ENCODE measurements around the gene CHD9NB. TPM values are rescaled to one million over a fixed set of nuclear protein-coding genes. Genes with fewer than 3 reads are reported as not detected.
"Not testable (repeated sequence)": the region's sequence is repeated elsewhere in the genome, so short reads cannot be mapped to it uniquely, and the experiment has no call there.

CHD9NB gene
- total RNA-seq, 2 donors from 2014 or later, result 0.31 TPM; not detected in 1

DNA sequence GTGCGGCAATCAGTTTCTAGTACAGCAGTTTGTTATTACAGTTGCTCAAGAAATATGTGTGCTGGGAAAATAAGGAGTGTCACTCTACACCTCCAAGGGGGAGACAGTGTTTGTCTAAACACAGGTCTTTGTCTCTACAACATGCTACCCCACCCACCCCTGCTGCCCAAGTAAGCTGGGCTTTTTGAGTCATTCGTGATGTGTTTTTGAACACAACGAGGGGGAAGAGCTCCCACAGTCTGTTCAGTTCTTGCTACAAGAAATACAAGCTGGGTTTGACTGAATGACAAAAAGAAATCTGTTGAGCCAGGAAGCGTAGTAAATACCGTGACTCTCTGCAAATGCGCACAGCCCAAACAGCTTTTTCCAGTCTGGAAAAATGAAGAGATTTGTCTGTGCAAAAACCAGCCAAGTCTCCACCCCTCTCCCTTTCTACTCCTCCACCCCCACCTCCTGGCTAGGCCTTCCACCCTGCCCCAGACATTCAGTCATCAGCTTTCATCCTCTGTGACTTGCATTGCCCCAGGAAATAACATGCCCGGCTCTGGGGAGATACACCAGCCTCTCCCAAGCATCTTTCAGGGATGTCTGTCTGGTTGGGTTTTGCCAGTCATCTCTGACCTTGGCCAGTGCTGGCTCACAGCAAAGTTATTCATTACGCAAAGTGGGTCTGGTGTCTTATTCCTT lies 27.8 kb upstream of the CHD9NB start:
- Mint-ChIP-seq H3K4me1 (peaks cover 8% of the 10 kb centered on the region), H3K27me3 (no peaks in the 10 kb centered on the region), H3K27ac (no peak overlapping the region), H3K36me3 (ENCODE audit: low read depth) (peaks cover 2% of the 10 kb centered on the region), H3K4me3 (no peak overlapping the region)
- no peaks in the 10 kb centered on the region for H3K9me3 ChIP-seq (ENCODE audit: control insufficient read depth, low read length, poor library complexity, severe bottlenecking)
- ATAC-seq, result no peak
- DNase-seq, result no peak

DNA sequence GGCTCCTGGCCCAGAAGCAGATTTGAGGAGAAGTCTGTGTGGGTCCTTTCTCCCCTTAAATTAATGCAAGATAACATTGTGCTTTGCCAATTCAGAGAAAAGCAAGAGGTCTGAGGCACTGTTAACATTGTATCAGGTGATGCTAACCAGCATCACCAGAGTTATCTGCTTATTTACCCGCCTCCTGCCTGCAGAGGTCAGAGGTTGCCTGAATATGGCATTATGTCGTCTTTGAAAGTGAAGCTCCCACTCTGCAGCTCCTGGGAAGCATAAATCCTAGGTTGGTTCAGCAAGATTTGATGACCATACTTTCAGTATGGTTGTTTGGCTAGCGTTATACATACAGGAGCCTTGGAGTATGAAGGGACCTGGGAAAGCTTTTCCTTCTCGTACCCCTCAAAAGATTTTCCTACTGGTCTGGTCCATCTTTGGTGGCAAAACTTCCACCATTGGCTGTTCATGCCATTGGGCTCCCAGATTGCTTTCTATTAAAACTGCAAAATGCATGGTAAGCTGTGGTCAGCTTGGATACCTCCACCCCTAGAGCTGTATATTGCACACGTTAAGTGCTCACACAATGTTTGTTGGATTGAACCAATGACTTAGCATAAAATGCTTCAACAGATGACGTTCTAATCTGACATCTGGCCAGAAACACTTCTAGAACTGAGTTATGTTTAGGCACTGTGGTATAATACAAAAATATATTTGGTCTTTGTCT lies 26.2 kb upstream of the CHD9NB start:
- Mint-ChIP-seq H3K27me3 (no peaks in the 10 kb centered on the region), H3K36me3 (ENCODE audit: low read depth) (peaks cover 3% of the 10 kb centered on the region), H3K27ac (no peak overlapping the region), H3K4me1 (peaks cover 8% of the 10 kb centered on the region), H3K4me3 (no peak overlapping the region)
- DNase-seq (no peak), ATAC-seq (no peak)
- no peaks in the 10 kb centered on the region for H3K9me3 ChIP-seq (ENCODE audit: control insufficient read depth, low read length, poor library complexity, severe bottlenecking)

DNA sequence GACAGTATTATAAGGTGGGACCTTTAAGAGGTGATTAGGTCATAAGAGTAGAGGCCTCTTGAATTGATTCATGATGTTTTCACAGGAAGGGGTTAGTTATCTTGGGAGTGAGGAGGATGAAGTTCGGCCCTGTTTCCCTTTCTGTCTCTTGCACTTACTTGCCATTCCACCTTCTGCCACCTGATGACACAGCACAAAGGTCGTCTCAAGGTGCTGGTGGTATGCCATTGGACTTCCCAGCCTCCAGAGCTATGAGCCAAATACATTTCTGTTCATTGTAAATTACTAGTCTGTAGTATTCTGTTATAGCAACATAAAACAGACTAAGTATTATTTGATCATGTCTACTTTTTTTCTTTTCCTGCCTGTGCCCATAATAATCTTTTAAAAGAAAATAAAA lies 25.6 kb upstream of the CHD9NB start:
- H3K9me3 ChIP-seq (ENCODE audit: control insufficient read depth, low read length, poor library complexity, severe bottlenecking), result no peaks in the 10 kb centered on the region
- Mint-ChIP-seq H3K27ac (no peak overlapping the region), H3K4me3 (no peak overlapping the region), H3K4me1 (peaks cover 8% of the 10 kb centered on the region), H3K36me3 (ENCODE audit: low read depth) (peaks cover 6% of the 10 kb centered on the region), H3K27me3 (no peaks in the 10 kb centered on the region)
- ATAC-seq (no peak), DNase-seq (no peak)

DNA sequence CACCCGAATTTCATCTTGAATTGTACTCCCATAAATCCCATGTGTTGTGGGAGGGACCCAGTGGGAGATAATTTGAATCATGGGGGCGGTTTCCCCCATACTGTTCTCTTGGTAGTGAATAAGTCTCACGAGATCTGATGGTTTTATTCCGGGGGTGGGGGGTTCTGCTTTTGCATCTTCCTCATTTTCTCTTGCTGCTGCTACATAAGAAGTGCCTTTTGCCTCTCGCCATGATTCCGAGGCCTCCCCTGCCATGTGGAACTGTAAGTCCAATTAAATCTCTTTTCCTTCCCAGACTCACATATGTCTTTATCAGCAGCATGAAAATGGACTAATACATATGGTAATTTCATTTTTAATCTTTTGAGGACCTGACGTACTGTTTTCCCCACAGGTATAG lies 22.8 kb upstream of the CHD9NB start:
- H3K9me3 ChIP-seq (ENCODE audit: control insufficient read depth, low read length, poor library complexity, severe bottlenecking); H3K27me3 Mint-ChIP-seq; H3K36me3 Mint-ChIP-seq (ENCODE audit: low read depth); H3K4me3 Mint-ChIP-seq; H3K27ac Mint-ChIP-seq; DNase-seq; ATAC-seq; H3K4me1 Mint-ChIP-seq: not testable (repeated sequence)

DNA sequence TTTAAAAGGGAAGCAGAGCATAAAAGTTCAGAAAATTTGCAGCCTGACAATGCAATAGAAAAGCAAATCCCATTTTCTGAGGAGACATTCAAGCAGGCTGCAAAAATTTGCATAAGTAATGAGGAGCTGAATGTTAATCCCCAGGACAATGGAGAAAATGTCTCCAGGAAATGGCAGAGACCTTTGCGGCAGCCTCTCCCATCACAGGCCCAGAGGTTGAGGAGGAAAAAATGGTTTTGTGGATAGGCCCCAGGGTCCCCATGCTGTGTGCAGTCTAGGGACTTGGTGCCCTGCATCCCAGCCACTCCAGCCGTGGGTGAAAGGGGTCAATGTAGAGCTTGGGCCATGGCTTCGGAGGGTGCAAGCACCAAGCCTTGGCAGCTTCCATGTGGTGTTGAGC lies 21.6 kb upstream of the CHD9NB start:
- ATAC-seq; H3K4me3 Mint-ChIP-seq; H3K4me1 Mint-ChIP-seq; H3K27ac Mint-ChIP-seq; H3K9me3 ChIP-seq (ENCODE audit: control insufficient read depth, low read length, poor library complexity, severe bottlenecking); DNase-seq; H3K36me3 Mint-ChIP-seq (ENCODE audit: low read depth); H3K27me3 Mint-ChIP-seq: not testable (repeated sequence)

DNA sequence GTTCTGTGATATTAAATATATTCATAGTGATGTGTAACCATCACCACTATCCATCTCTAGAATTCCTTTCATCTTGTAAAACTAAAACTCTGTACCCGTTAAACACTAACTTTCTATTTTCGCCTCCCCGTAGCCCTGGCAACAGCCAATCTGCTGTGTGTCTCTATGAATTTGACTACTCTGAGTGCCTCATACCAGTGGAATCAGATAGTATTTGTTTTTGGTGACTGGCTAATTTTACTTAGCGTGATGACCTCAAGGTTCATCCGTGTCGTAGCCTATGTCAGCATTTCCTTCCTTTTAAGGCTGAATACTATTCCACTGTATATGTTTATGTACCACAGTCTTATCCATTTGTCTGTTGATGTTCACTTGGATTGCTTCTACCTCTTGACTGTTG lies 20.3 kb upstream of the CHD9NB start:
- ATAC-seq, result no peak
- peaks cover 6% of the 10 kb centered on the region for H3K36me3 Mint-ChIP-seq (ENCODE audit: low read depth)
- no peak for DNase-seq

DNA sequence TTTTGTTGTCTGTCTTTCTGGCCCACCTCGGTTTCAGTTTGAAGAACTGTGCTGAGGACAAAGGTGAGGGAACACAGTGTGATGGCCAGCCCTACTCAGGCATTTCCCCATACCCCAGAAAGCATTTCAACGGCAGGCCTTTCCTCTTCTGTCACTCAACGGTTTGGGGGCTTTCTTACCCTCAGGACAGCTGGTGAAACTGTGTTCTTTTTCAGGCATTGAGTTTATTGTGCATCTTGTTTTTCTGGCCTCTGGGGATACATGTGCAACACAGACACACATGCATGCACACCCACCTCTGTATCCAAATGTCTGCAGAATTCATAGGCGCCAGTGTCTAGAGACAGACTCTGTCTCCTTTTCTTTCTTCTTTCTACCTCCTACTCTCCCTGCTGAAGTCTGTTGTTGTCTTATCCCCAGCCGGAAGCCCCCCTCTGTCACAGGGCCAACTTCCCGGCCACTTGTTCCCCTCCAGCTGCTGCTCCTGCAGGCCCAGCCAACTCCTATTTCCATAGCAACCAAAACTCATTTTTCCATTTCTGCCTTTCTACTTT lies 19.1 kb upstream of the CHD9NB start:
- H3K27ac Mint-ChIP-seq, result no peak overlapping the region
- ATAC-seq, result no peak

More for the DNA sequence above, 20.3 kb upstream of the CHD9NB start:
- Mint-ChIP-seq H3K27ac (no peak overlapping the region), H3K27me3 (no peaks in the 10 kb centered on the region), H3K4me1 (peaks cover 13% of the 10 kb centered on the region), H3K4me3 (no peak overlapping the region)
- H3K9me3 ChIP-seq (ENCODE audit: control insufficient read depth, low read length, poor library complexity, severe bottlenecking), result no peaks in the 10 kb centered on the region

DNA sequence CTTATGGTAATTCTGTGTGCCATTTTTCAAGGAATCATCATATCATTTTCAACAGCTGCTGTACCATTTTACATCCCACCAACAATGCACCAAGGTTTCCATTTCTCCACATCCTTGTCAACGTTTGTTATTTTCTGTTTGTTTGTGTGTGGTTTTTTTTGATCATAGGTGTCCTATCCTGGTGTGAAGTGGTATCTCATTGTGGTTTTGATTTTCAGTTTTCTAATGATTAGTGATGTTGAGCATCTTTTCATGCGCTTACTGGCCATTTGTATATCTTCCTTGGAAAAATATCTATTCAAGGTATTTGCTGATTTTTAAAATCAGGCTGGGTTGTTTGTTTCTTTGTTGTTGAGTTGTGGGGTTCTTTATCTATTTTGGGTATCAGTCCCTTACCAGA lies 17.1 kb upstream of the CHD9NB start:
- Mint-ChIP-seq H3K4me1 (peaks cover 16% of the 10 kb centered on the region), H3K36me3 (ENCODE audit: low read depth) (peaks cover 4% of the 10 kb centered on the region), H3K27ac (no peak overlapping the region), H3K27me3 (no peaks in the 10 kb centered on the region), H3K4me3 (no peak overlapping the region)
- no peaks in the 10 kb centered on the region for H3K9me3 ChIP-seq (ENCODE audit: control insufficient read depth, low read length, poor library complexity, severe bottlenecking)
- DNase-seq (no peak), ATAC-seq (no peak)

More for the DNA sequence above, 19.1 kb upstream of the CHD9NB start:
- Mint-ChIP-seq H3K36me3 (ENCODE audit: low read depth) (peaks cover 6% of the 10 kb centered on the region), H3K27me3 (no peaks in the 10 kb centered on the region), H3K4me1 (peaks cover 14% of the 10 kb centered on the region), H3K4me3 (no peak overlapping the region)
- no peak for DNase-seq
- no peaks in the 10 kb centered on the region for H3K9me3 ChIP-seq (ENCODE audit: control insufficient read depth, low read length, poor library complexity, severe bottlenecking)

DNA sequence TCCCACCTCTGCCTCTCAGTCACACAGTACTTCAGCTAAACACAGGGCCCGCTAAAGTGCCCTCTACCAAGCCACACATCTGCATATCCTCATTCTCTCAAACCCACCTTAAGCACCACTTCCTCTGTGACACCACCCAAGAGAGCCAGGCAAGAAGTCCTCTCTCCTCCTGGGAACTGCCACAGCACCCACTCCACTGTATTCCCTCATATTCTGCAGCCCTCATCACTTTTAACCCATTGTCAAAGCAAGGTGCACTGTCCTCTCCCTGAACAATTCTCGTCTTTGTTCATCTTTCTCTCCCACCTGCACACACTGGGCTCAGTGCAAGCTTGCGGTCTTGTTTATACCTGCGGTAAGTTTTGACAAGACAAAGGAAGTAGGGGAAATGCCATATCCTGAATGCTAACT lies 15.7 kb upstream of the CHD9NB start:
- H3K4me3 Mint-ChIP-seq, result peak overlapping the region; percentile 73
- H3K4me1 Mint-ChIP-seq, result peaks cover 17% of the 10 kb centered on the region
- no peak for DNase-seq
- no peaks in the 10 kb centered on the region for H3K9me3 ChIP-seq (ENCODE audit: control insufficient read depth, low read length, poor library complexity, severe bottlenecking)
- no peaks in the 10 kb centered on the region for H3K27me3 Mint-ChIP-seq
- peak overlapping the region; percentile 86 for H3K27ac Mint-ChIP-seq
- no peaks in the 10 kb centered on the region for H3K36me3 Mint-ChIP-seq (ENCODE audit: low read depth)
- ATAC-seq, result peak; percentile 61

DNA sequence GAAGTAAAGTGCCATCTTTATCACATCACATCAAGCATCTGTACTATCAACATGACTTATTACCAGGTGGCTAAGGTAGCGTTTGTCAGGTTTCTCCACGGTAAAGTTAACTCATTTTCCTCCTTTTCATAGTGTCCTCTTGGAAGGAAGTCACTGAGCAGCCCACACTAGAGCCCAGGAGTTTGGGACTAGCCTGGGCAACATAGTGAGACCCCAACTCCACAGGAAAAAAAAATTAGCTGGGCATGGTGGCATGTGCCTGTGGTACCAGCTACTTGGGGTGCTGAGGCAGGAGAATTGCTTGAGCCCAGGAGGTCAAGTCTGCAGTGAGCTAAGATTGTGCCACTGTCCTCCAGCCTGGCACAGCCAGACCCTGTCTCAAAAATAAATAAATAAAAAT lies 15.0 kb upstream of the CHD9NB start:
- no peaks in the 10 kb centered on the region for H3K9me3 ChIP-seq (ENCODE audit: control insufficient read depth, low read length, poor library complexity, severe bottlenecking)
- H3K27ac Mint-ChIP-seq, result peak overlapping the region; percentile 86
- no peaks in the 10 kb centered on the region for H3K27me3 Mint-ChIP-seq
- H3K36me3 Mint-ChIP-seq (ENCODE audit: low read depth), result no peaks in the 10 kb centered on the region
- no peak for DNase-seq
- no peak overlapping the region for H3K4me3 Mint-ChIP-seq
- peaks cover 17% of the 10 kb centered on the region for H3K4me1 Mint-ChIP-seq
- ATAC-seq, result no peak

DNA sequence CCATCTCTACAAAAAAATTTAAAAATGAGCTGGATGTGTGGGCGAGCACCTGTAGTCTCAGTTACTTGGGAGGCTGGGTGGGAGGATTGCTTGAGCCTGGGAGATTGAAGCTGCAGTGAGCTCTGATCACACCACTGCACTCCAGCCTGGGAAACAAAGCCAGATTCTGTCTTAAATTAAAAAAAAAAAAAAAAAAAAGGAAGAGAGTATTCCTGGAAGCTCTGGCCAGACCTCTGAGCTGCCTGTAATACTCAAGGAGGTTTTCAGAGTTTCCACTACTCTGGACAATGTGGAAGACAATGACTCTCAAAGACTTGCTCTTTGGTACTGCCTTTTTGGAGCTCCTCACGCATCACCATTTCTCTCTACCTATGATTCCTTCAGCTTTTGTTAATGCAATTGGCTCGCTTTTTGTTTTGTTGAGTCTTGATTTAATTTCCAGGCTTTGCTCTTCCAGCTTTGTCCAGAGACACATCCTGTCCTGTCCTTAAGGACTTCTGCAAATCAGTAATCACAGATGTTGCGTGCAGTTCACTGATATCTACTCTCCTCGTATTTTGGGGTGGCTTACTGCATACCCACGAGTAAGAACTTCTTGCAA lies 12.9 kb upstream of the CHD9NB start:
- H3K4me1 Mint-ChIP-seq, result peaks cover 21% of the 10 kb centered on the region
- peak overlapping the region; percentile 73 for H3K27ac Mint-ChIP-seq

DNA sequence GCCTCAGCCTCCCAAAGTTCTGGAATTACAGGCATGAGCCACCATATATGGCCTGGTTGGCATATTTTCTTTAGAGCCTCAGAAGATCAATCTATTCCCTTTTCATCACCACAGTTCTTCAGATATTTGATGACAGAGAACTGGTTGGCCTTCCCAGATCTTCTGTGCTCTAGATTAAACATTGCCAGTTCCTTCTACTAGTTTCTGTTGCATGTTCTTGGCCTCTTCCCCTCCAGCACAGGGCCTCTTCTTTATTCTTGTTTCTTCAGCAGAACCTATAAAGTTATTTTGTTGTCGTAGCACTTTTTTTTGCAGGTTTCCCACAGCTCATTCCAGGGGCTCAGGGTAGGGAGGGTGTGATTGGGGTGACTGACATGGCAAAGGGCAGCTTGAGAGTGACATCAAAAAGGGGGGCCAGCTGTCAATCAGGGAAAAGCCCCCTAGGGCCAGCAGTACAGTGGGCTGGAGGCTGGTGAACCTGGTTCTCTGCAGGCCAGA lies 11.4 kb upstream of the CHD9NB start:
- ATAC-seq (no peak), DNase-seq (no peak)
- Mint-ChIP-seq H3K27ac (peak overlapping the region; percentile 73), H3K36me3 (ENCODE audit: low read depth) (no peaks in the 10 kb centered on the region), H3K27me3 (no peaks in the 10 kb centered on the region), H3K4me3 (peak overlapping the region; percentile 25), H3K4me1 (peaks cover 19% of the 10 kb centered on the region)
- no peaks in the 10 kb centered on the region for H3K9me3 ChIP-seq (ENCODE audit: control insufficient read depth, low read length, poor library complexity, severe bottlenecking)

More for the DNA sequence above, 12.9 kb upstream of the CHD9NB start:
- DNase-seq (no peak), ATAC-seq (no peak)
- no peaks in the 10 kb centered on the region for H3K27me3 Mint-ChIP-seq
- no peaks in the 10 kb centered on the region for H3K9me3 ChIP-seq (ENCODE audit: control insufficient read depth, low read length, poor library complexity, severe bottlenecking)
- no peaks in the 10 kb centered on the region for H3K36me3 Mint-ChIP-seq (ENCODE audit: low read depth)
- no peak overlapping the region for H3K4me3 Mint-ChIP-seq

DNA sequence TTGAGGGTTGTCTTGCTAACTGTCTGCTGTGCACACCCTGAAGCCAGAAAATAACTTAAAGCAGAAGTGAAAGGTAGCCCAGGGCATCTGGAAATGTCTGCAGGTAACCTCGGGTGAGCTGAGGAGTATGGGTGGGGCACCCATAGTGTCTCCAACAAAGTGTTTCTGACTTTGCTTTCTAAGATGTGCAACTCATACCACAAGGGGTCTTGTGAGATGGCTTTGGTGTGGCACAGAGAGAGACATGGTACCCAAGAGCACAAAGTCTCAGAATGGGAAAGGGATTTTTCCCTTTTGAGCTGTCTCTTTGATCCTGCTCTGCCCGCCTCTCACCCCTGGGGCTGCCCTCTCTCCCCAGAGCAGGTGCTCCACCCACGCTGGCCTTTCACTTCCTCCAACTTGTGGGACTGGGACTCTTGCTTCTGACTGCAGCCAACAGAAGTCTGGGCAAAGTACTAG lies 9.0 kb upstream of the CHD9NB start:
- peaks cover 15% of the 10 kb centered on the region for H3K4me1 Mint-ChIP-seq
- peak overlapping the region; percentile 57 for H3K27ac Mint-ChIP-seq
- H3K36me3 Mint-ChIP-seq (ENCODE audit: low read depth), result no peaks in the 10 kb centered on the region
- peak overlapping the region; percentile 7 for H3K4me3 Mint-ChIP-seq
- DNase-seq (no peak), ATAC-seq (peak; percentile 76)
- no peaks in the 10 kb centered on the region for H3K27me3 Mint-ChIP-seq
- H3K9me3 ChIP-seq (ENCODE audit: control insufficient read depth, low read length, poor library complexity, severe bottlenecking), result no peaks in the 10 kb centered on the region
